SK-N-SH treated with all-trans-retinoic acid at 6 μM for 48 hours (cell line): ENCODE results near the gene NRXN3.

ENCODE experiments used
- ATAC-seq: fragments of 200-7000 bp; cut with Tn5 transposase; 3 replicates; pipeline ENCODE4 v1.9.1; 2020; ENCODE audit warnings: mild to moderate bottlenecking, moderate library complexity
- ARNTL ChIP-seq: fragments of 450-650 bp; formaldehyde crosslinking; IDR thresholded peaks from 2 replicates; pipeline ENCODE4 v1.5.0; 2020; ENCODE audit warnings: low read depth, mild to moderate bottlenecking, moderate library complexity, borderline replicate concordance
- BACH2 ChIP-seq: fragments of 250-450 bp; sonication (Bioruptor Pico); IDR thresholded peaks from 2 replicates; pipeline ENCODE4 v1.9.0; 2021; ENCODE audit warnings: mild to moderate bottlenecking, borderline replicate concordance
- CSDC2 ChIP-seq: fragments of 250-450 bp; sonication (Bioruptor Pico); IDR thresholded peaks from 2 replicates; pipeline ENCODE4 v1.5.0; 2020; ENCODE audit warnings: mild to moderate bottlenecking, moderate library complexity
- GLIS3 ChIP-seq: fragments of 250-450 bp; sonication (Bioruptor Pico); IDR thresholded peaks from 2 replicates; pipeline ENCODE4 v1.5.0; 2020; ENCODE audit warnings: mild to moderate bottlenecking, moderate library complexity
- ISL1 ChIP-seq: fragments of 250-450 bp; sonication (Bioruptor Pico); IDR thresholded peaks from 2 replicates; pipeline ENCODE4 v2.1.2; 2022; ENCODE audit warnings: mild to moderate bottlenecking, moderate library complexity
- OSR1 ChIP-seq: fragments of 250-450 bp; sonication (Bioruptor Pico); IDR thresholded peaks from 2 replicates; pipeline ENCODE4 v1.8.0; 2022; ENCODE audit warnings: moderate library complexity, mild to moderate bottlenecking, inconsistent platforms
- PPARA ChIP-seq: fragments of 250-450 bp; sonication (Bioruptor Pico); IDR thresholded peaks from 2 replicates; pipeline ENCODE4 v1.5.0; 2020; ENCODE audit warnings: mild to moderate bottlenecking, borderline replicate concordance
- RARB ChIP-seq: fragments of 250-450 bp; sonication (Bioruptor Pico); IDR thresholded peaks from 2 replicates; pipeline ENCODE4 v1.8.0; 2021; ENCODE audit warnings: mild to moderate bottlenecking, moderate library complexity
- SNAI2 ChIP-seq: fragments of 250-450 bp; sonication (Bioruptor Pico); IDR thresholded peaks from 2 replicates; pipeline ENCODE4 v1.5.0; 2020; ENCODE audit warnings: mild to moderate bottlenecking, moderate library complexity
- TCF4 ChIP-seq: fragments of 250-450 bp; sonication (Bioruptor Pico); IDR thresholded peaks from 2 replicates; pipeline ENCODE4 v1.8.0; 2021; ENCODE audit warnings: mild to moderate bottlenecking, moderate library complexity, borderline replicate concordance
- TOX ChIP-seq: fragments of 250-450 bp; sonication (Bioruptor Pico); IDR thresholded peaks from 2 replicates; pipeline ENCODE4 v1.8.0; 2021; ENCODE audit warnings: mild to moderate bottlenecking, moderate library complexity, borderline replicate concordance
- TSHZ2 ChIP-seq: fragments of 250-450 bp; sonication (Bioruptor Pico); IDR thresholded peaks from 2 replicates; pipeline ENCODE4 v1.5.0; 2020; ENCODE audit warnings: mild to moderate bottlenecking, moderate library complexity
- ZC3H10 ChIP-seq: fragments of 250-450 bp; sonication (Bioruptor Pico); IDR thresholded peaks from 2 replicates; pipeline ENCODE4 v1.5.1; 2021; ENCODE audit warnings: mild to moderate bottlenecking, moderate library complexity
- ZFP3 ChIP-seq: fragments of 250-450 bp; sonication (Bioruptor Pico); IDR thresholded peaks from 2 replicates; pipeline ENCODE4 v1.5.0; 2020; ENCODE audit warnings: mild to moderate bottlenecking, moderate library complexity
- ZNF70 ChIP-seq: fragments of 450-650 bp; formaldehyde crosslinking; IDR thresholded peaks from 2 replicates; pipeline ENCODE4 v1.5.0; 2020; ENCODE audit warnings: mild to moderate bottlenecking, moderate library complexity
- TF ChIP-seq, protein P1 (sequence below): fragments of 250-450 bp; sonication (Bioruptor Pico); IDR thresholded peaks from 2 replicates; pipeline ENCODE4 v1.5.1; 2021; ENCODE audit warnings: mild to moderate bottlenecking, moderate library complexity
- TF ChIP-seq, protein P2 (sequence below): fragments of 250-450 bp; sonication (Bioruptor Pico); IDR thresholded peaks from 2 replicates; pipeline ENCODE4 v1.8.0; 2021; ENCODE audit warnings: low read depth, mild to moderate bottlenecking, moderate library complexity, borderline replicate concordance
- TF ChIP-seq, protein P3 (sequence below): fragments of 250-450 bp; sonication (Bioruptor Pico); IDR thresholded peaks from 2 replicates; pipeline ENCODE4 v1.5.1; 2020; ENCODE audit warnings: low read depth, mild to moderate bottlenecking, moderate library complexity

Gene NRXN3

DNA sequence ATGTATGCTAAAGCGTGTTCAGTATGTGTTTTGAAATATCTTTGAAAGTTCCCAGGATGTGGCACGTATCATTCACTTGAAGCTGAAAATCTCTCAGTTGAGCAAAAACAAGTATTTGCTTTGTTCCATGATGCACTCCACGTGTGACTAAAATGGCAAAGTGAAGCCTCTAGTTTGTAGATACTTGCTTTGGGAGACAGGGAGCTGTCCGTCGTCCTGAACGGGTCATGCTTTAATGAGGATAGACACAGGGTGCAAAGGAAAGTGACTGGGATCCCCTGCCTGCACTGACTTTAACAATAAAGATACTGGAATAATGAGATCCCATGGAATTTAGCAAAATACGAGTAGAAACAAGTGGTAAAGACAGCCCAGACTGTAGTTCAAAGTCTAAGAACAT is 991.4 kb downstream of the NRXN3 start (continued):
- TF ChIP-seq TSHZ2 (CRISPR knock-in tag) = no peak

- ATAC-seq = no peak
- TF ChIP-seq BACH2 (CRISPR knock-in tag) = no peak
- TF ChIP-seq, protein P1, sequence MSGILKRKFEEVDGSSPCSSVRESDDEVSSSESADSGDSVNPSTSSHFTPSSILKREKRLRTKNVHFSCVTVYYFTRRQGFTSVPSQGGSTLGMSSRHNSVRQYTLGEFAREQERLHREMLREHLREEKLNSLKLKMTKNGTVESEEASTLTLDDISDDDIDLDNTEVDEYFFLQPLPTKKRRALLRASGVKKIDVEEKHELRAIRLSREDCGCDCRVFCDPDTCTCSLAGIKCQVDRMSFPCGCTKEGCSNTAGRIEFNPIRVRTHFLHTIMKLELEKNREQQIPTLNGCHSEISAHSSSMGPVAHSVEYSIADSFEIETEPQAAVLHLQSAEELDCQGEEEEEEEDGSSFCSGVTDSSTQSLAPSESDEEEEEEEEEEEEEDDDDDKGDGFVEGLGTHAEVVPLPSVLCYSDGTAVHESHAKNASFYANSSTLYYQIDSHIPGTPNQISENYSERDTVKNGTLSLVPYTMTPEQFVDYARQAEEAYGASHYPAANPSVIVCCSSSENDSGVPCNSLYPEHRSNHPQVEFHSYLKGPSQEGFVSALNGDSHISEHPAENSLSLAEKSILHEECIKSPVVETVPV = no peak
- no peak for TF ChIP-seq TCF4 (CRISPR knock-in tag)
- no peak for TF ChIP-seq OSR1 (CRISPR knock-in tag)
- no peak for TF ChIP-seq RARB (CRISPR knock-in tag)
- TF ChIP-seq CSDC2 (CRISPR knock-in tag) = no peak
- TF ChIP-seq, protein P2, sequence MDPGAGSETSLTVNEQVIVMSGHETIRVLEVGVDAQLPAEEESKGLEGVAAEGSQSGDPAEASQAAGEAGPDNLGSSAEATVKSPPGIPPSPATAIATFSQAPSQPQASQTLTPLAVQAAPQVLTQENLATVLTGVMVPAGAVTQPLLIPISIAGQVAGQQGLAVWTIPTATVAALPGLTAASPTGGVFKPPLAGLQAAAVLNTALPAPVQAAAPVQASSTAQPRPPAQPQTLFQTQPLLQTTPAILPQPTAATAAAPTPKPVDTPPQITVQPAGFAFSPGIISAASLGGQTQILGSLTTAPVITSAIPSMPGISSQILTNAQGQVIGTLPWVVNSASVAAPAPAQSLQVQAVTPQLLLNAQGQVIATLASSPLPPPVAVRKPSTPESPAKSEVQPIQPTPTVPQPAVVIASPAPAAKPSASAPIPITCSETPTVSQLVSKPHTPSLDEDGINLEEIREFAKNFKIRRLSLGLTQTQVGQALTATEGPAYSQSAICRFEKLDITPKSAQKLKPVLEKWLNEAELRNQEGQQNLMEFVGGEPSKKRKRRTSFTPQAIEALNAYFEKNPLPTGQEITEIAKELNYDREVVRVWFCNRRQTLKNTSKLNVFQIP (CRISPR knock-in tag) = no peak
- TF ChIP-seq, protein P3, sequence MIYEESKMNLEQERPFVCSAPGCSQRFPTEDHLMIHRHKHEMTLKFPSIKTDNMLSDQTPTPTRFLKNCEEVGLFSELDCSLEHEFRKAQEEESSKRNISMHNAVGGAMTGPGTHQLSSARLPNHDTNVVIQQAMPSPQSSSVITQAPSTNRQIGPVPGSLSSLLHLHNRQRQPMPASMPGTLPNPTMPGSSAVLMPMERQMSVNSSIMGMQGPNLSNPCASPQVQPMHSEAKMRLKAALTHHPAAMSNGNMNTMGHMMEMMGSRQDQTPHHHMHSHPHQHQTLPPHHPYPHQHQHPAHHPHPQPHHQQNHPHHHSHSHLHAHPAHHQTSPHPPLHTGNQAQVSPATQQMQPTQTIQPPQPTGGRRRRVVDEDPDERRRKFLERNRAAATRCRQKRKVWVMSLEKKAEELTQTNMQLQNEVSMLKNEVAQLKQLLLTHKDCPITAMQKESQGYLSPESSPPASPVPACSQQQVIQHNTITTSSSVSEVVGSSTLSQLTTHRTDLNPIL (CRISPR knock-in tag) = no peak
- no peak for TF ChIP-seq ZFP3 (CRISPR knock-in tag)
- TF ChIP-seq TOX (CRISPR knock-in tag) = no peak
- no peak for TF ChIP-seq GLIS3 (CRISPR knock-in tag)
Measured at GRCh38 chr14:79162833-79163232, 992.7 kb downstream of the NRXN3 start.

DNA sequence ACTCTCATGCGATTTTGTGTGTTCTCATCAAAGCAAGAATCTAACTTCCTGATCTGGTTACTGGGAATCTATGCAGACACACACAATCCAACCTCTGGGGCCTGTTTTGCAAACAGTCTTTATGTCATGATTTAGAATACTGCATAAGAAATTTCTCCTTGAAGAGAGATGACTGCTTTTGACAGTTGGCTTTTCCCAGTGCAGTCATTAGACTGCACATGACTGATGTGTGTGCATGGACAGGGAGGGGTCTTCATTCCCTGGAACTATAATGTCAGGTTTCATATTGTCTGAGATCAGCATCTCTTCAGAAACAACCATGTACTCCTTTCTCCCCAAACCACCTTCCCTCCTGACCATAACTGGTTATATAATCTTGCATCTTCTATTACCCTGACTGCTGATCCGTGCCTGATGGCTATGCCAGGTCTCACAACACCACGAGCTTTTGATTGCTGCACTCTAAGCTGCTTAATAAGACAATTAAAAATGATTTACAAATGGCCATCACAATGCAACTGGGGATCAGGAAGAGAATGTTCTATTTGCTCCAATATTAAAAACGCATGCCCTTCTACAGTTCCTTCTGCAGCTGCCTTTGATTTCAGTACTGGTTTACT is 995.4 kb downstream of the NRXN3 start:
- no peak for ATAC-seq
- TF ChIP-seq ZC3H10 (CRISPR knock-in tag) (no peak), ZFP3 (CRISPR knock-in tag) (no peak), ISL1 (CRISPR knock-in tag) (no peak), SNAI2 (CRISPR knock-in tag) (no peak)
- TF ChIP-seq, protein P1 = no peak
- TF ChIP-seq, all 23 proteins: peak for 0

DNA sequence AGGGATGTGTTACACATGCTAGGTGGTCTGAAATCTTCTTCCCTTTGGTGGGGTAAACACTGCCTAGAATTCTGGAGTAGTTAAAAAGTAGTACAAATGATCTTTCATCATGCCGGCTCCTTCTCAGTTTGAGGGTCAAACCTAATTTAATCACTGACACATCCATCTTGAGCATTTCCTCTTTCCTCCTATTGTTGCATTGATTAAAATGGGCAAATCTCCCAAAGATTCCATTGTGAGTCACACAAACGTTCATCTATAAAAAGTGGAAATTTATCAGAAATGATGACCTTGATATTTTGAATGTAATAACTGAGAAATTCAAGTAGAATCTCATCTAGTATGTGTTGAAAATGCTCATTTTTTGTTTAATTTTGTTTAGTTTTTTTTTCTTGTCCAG is 996.0 kb downstream of the NRXN3 start:
- no peak for ATAC-seq
- TF ChIP-seq CSDC2 (CRISPR knock-in tag) (no peak), RARB (CRISPR knock-in tag) (no peak), ARNTL (no peak), ISL1 (CRISPR knock-in tag) (no peak), OSR1 (CRISPR knock-in tag) (no peak), ZNF70 (CRISPR knock-in tag) (no peak), PPARA (CRISPR knock-in tag) (no peak), TCF4 (CRISPR knock-in tag) (no peak)
- TF ChIP-seq, protein P2 (CRISPR knock-in tag) = no peak
